Colonic mucosa (tissue), 4 donors: Measurements from ENCODE around the gene SH3D19. TPM values are rescaled to one million over a fixed set of nuclear protein-coding genes. Genes with fewer than 3 reads are reported as not detected.

ENCODE experiments used
- DNase-seq: peaks from one replicate; pipeline ENCODE4 v3.0.0-alpha.2; 2020
- H3K27ac ChIP-seq: fragments of 200-600 bp; one replicate; pipeline ENCODE4 v1.8.0; 2021
- H3K27me3 ChIP-seq: fragments of 200-600 bp; one replicate; pipeline ENCODE4 v1.8.0; 2021
- H3K36me3 ChIP-seq: fragments of 200-600 bp; one replicate; pipeline ENCODE4 v1.8.0; 2021
- H3K4me1 ChIP-seq: fragments of 200-600 bp; one replicate; pipeline ENCODE4 v1.8.0; 2021; ENCODE audit warnings: mild to moderate bottlenecking
- H3K4me3 ChIP-seq: fragments of 200-600 bp; one replicate; pipeline ENCODE4 v1.8.0; 2021
- H3K9ac ChIP-seq, 2 donors: one replicate each; pipeline ENCODE4 v1.7.0; 2013; ENCODE audit warnings: control low read depth in 2 of 2, low read depth in 2 of 2, low read length in 2 of 2
- H3K9me3 ChIP-seq: fragments of 200-600 bp; one replicate; pipeline ENCODE4 v1.8.0; 2021
- CTCF ChIP-seq: fragments of 200-600 bp; IDR thresholded peaks from one replicate; pipeline ENCODE4 v1.8.0; 2022; ENCODE audit warnings: antibody characterized with exemption, mild to moderate bottlenecking
- intact Hi-C: fragments of 100-400 bp; cut with DNase I; formaldehyde crosslinking; loops from one replicate; pipeline ENCODE4 v1.14.1; 2022
- total RNA-seq, 2 donors: library from RNA; stranded (reverse); fragmentation: NEBNext Ultra II Directional in 1 of 2; extraction: Animal tissue kit (Norgen Biotek cat#: 25700) in 1 of 2; gene quantifications; one replicate each; pipeline ENCODE4 v1.2.1, GENCODE V29; 2021
- donor health status: healthy.
- donor health status: DM: no; HTN: no; CAD: no.
- donor health status: DM: no; HTN: no; CAD: no.

Gene SH3D19
- 100 to 1,000 TPM in 1 of 2 donors, 10 to 100 TPM in 1; 75.5 to 104 TPM for total RNA-seq

GRCh38 chr4:151325111-151325948 lies at the start of gene SH3D19:
Gene SH3D19 (minus strand): TSS chr4:151325605. CDS start chr4:151325352, 253 bp downstream.
- intact Hi-C loops = no loop called here
- Histone ChIP-seq H3K36me3 (no peaks in the 10 kb centered on the region), H3K9me3 (no peaks in the 10 kb centered on the region), H3K4me3 (peak within 1 kb of the TSS; percentile 64), H3K27me3 (no peaks in the 10 kb centered on the region), H3K27ac (peak within 1 kb of the TSS; percentile 97), H3K4me1 (peaks cover 7% of the 10 kb centered on the region), H3K9ac (peak within 1 kb of the TSS; percentile 84 to 86)
- peak; percentile 91 for DNase-seq
- no peak for TF ChIP-seq CTCF

- no peak overlapping the region for H3K4me3 ChIP-seq
- no peak overlapping the region for H3K9ac ChIP-seq
- TF ChIP-seq CTCF = peak; percentile 98
- H3K27me3 ChIP-seq = no peaks in the 10 kb centered on the region
- DNase-seq = peak; percentile 89
- intact Hi-C loops = loop anchor here (2.0 to 5.0 kb wide), 2 partner anchors 86 to 245 kb away; partner anchors contain the start of gene PRSS48
- H3K4me1 ChIP-seq = peaks cover 3% of the 10 kb centered on the region
- H3K9me3 ChIP-seq = no peaks in the 10 kb centered on the region
- no peaks in the 10 kb centered on the region for H3K36me3 ChIP-seq
- H3K27ac ChIP-seq = no peak overlapping the region
Measured at GRCh38 chr4:151362404-151363164, 37.2 kb upstream of the SH3D19 start.

GRCh38 chr4:151361966-151362365 lies 36.6 kb upstream of the SH3D19 start:
- no peak for TF ChIP-seq CTCF
- Histone ChIP-seq H3K4me1 (peaks cover 3% of the 10 kb centered on the region), H3K27me3 (no peaks in the 10 kb centered on the region), H3K9ac (no peak overlapping the region), H3K36me3 (no peaks in the 10 kb centered on the region), H3K27ac (no peak overlapping the region), H3K4me3 (no peak overlapping the region), H3K9me3 (no peaks in the 10 kb centered on the region)
- intact Hi-C loops = loop anchor here (2.0 to 5.0 kb wide), 2 partner anchors 85 to 245 kb away; partner anchors contain the start of gene PRSS48
- no peak for DNase-seq

- no peak for DNase-seq
- no peak for TF ChIP-seq CTCF
- no peaks in the 10 kb centered on the region for H3K27me3 ChIP-seq
- no peaks in the 10 kb centered on the region for H3K36me3 ChIP-seq
- H3K9me3 ChIP-seq = no peaks in the 10 kb centered on the region
- peaks cover 3% of the 10 kb centered on the region for H3K4me1 ChIP-seq
- H3K4me3 ChIP-seq = no peak overlapping the region
- intact Hi-C loops = loop anchor here (5.0 kb wide), 1 partner anchor 244 kb away; no protein-coding TSS in a partner anchor
- no peak overlapping the region for H3K27ac ChIP-seq
- no peak overlapping the region for H3K9ac ChIP-seq
Measured at GRCh38 chr4:151361126-151361525, 35.7 kb upstream of the SH3D19 start.

- no peak overlapping the region for H3K9ac ChIP-seq
- H3K4me1 ChIP-seq = peaks cover 3% of the 10 kb centered on the region
- intact Hi-C loops = no loop called here
- DNase-seq = peak; percentile 75
- no peak for TF ChIP-seq CTCF
- no peak overlapping the region for H3K4me3 ChIP-seq
- no peaks in the 10 kb centered on the region for H3K36me3 ChIP-seq
- no peaks in the 10 kb centered on the region for H3K9me3 ChIP-seq
- H3K27ac ChIP-seq = peak overlapping the region; percentile 6
- H3K27me3 ChIP-seq = no peaks in the 10 kb centered on the region
Measured at GRCh38 chr4:151359576-151359975, 34.2 kb upstream of the SH3D19 start.
